Osteocyte (in vitro differentiated cells): ENCODE results near the gene C14orf132. TPM values are rescaled to one million over a fixed set of nuclear protein-coding genes. Genes with fewer than 3 reads are reported as not detected.

Experiments used
- DNase-seq: peaks from one replicate; pipeline ENCODE4 v3.0.0; 2021; ENCODE audit warnings: mixed read lengths; ENCODE audit not compliant: unreplicated experiment; ENCODE audit errors: extremely low spot score
- H3K27ac Mint-ChIP-seq: one replicate; pipeline ENCODE4 v1.8.0; 2021; ENCODE audit warnings: mild to moderate bottlenecking, mixed read lengths; ENCODE audit not compliant: unreplicated experiment
- H3K27me3 Mint-ChIP-seq: one replicate; pipeline ENCODE4 v1.8.0; 2021; ENCODE audit warnings: mixed read lengths; ENCODE audit not compliant: unreplicated experiment
- H3K36me3 Mint-ChIP-seq: one replicate; pipeline ENCODE4 v1.8.0; 2021; ENCODE audit warnings: mixed read lengths; ENCODE audit not compliant: unreplicated experiment
- H3K4me1 Mint-ChIP-seq: one replicate; pipeline ENCODE4 v1.8.0; 2021; ENCODE audit warnings: mixed read lengths; ENCODE audit not compliant: unreplicated experiment
- H3K4me3 Mint-ChIP-seq: one replicate; pipeline ENCODE4 v1.8.0; 2021; ENCODE audit warnings: mild to moderate bottlenecking, moderate library complexity, mixed read lengths; ENCODE audit not compliant: unreplicated experiment
- H3K9me3 Mint-ChIP-seq: one replicate; pipeline ENCODE4 v1.8.0; 2021; ENCODE audit warnings: mixed read lengths; ENCODE audit not compliant: unreplicated experiment
- total RNA-seq: library from RNA; stranded (reverse); gene quantifications from 2 replicates; pipeline ENCODE4 v1.2.1, GENCODE V29; 2021
- TF ChIP-seq, protein P1 (sequence below): fragments of 200-600 bp; sonication (generic); IDR thresholded peaks from 2 replicates; pipeline ENCODE4 v1.5.0; 2021; ENCODE audit warnings: antibody characterized with exemption, mild to moderate bottlenecking, moderate library complexity

C14orf132 gene
- total RNA-seq, 1 donor from 2014 or later: 86.9 TPM

DNA sequence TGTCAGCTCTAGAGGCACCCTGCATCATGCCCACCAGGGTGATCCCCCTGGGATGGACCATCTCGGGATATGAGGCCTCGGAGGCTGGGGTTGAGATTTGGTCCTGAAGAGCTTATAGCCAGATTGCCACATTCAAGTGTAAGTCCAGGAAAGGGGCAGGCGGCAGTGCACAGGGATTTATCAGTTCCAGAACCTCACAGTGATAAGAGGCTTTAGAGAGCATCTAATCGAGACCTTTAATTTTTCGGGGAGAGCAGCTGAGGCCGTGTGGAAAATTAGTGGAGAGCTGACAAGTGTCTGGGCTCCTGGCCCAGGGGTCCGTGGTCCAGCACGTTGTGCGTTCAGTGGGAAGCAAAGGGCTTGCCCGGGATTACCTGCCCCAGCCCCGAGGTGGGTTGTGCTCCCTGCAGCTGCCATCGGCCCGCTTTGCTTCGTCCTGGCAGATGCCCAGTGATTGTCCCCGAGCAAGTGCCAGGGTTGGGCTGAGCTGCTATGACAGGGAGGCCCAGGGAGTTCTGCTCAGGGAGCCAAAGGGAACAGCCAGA lies 52.1 kb downstream of the C14orf132 start:
- Mint-ChIP-seq H3K4me3 (no peak overlapping the region), H3K27me3 (no peaks in the 10 kb centered on the region), H3K27ac (no peak overlapping the region), H3K9me3 (no peaks in the 10 kb centered on the region), H3K36me3 (peaks cover 31% of the 10 kb centered on the region), H3K4me1 (peaks cover 67% of the 10 kb centered on the region)
- DNase-seq: no peak
- TF ChIP-seq, protein P1, sequence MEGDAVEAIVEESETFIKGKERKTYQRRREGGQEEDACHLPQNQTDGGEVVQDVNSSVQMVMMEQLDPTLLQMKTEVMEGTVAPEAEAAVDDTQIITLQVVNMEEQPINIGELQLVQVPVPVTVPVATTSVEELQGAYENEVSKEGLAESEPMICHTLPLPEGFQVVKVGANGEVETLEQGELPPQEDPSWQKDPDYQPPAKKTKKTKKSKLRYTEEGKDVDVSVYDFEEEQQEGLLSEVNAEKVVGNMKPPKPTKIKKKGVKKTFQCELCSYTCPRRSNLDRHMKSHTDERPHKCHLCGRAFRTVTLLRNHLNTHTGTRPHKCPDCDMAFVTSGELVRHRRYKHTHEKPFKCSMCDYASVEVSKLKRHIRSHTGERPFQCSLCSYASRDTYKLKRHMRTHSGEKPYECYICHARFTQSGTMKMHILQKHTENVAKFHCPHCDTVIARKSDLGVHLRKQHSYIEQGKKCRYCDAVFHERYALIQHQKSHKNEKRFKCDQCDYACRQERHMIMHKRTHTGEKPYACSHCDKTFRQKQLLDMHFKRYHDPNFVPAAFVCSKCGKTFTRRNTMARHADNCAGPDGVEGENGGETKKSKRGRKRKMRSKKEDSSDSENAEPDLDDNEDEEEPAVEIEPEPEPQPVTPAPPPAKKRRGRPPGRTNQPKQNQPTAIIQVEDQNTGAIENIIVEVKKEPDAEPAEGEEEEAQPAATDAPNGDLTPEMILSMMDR: no peak

DNA sequence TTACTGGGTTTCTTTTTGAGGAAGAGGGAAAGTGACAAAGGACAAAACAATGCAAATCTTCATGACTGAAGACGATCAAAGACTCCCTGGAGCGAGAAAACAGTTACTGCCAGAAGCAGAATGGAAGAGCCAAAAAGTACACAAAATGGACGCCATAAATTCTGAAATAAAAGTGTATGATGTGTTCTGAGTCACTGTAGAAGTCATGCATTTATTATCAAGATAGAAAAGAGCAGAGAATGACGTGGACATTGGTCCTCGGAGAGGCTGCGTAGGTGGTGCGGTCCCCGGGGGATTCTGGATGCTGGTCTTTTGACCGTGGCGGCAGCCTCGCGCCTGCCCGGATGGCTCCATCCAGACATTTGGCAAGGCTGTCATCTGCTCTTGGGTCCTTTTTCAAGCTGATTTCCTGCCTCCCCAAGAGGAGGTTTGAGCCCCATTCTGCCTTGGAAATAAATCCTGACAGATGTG lies 52.8 kb downstream of the C14orf132 start:
- H3K4me3 Mint-ChIP-seq: no peak overlapping the region
- H3K4me1 Mint-ChIP-seq: peaks cover 66% of the 10 kb centered on the region
- H3K9me3 Mint-ChIP-seq: no peaks in the 10 kb centered on the region
- TF ChIP-seq, protein P1: no peak
- peaks cover 25% of the 10 kb centered on the region for H3K36me3 Mint-ChIP-seq
- H3K27me3 Mint-ChIP-seq: no peaks in the 10 kb centered on the region
- H3K27ac Mint-ChIP-seq: no peak overlapping the region
- no peak for DNase-seq

DNA sequence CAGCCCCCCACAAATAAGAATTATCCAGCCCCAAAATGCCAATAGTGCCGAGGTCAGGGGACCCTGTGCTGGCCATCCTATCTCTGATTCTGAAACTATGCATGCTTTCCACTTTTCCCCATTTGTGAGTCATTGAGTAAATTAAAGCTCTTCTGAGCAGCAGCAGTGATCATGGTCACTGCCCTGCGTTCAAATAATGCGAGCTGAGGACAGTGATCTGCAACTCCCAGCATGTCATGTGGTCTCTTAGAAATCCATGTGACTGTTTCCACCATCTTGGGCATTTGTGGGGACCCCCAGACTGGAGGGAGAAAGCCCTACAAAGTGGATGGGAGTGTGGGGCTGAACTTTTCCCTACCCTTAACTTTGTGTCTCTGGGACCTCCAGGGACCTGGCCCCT lies 53.8 kb downstream of the C14orf132 start:
- peaks cover 74% of the 10 kb centered on the region for H3K4me1 Mint-ChIP-seq
- H3K27ac Mint-ChIP-seq: no peak overlapping the region
- H3K36me3 Mint-ChIP-seq: peaks cover 20% of the 10 kb centered on the region
- no peak for DNase-seq
- no peaks in the 10 kb centered on the region for H3K27me3 Mint-ChIP-seq
- H3K4me3 Mint-ChIP-seq: no peak overlapping the region
- TF ChIP-seq, protein P1: no peak
- H3K9me3 Mint-ChIP-seq: no peaks in the 10 kb centered on the region

DNA sequence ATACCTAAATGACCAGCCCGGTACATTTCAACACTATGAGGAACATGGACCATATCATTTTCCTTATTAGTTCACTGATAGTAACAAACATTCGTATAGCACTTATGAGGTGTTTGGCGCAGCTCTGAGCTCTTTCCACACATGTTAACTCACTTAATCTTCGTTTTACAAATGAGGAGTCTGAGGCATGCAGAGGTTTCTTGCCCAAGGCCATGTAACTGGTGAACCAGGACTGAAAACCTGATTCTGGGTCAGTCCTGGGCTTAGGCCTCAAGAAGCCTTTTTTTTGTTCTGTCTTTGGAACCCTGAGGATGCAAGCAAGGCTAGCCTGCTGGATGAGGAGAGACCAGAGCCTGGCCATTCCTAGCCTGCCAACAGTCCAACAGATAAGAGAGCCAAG lies 55.0 kb downstream of the C14orf132 start:
- no peak for DNase-seq
- H3K4me1 Mint-ChIP-seq: peaks cover 82% of the 10 kb centered on the region
- no peak overlapping the region for H3K4me3 Mint-ChIP-seq
- TF ChIP-seq, protein P1: no peak
- peak overlapping the region; percentile 90 for H3K27ac Mint-ChIP-seq
- peaks cover 2% of the 10 kb centered on the region for H3K27me3 Mint-ChIP-seq
- H3K9me3 Mint-ChIP-seq: no peaks in the 10 kb centered on the region
- H3K36me3 Mint-ChIP-seq: peaks cover 15% of the 10 kb centered on the region

DNA sequence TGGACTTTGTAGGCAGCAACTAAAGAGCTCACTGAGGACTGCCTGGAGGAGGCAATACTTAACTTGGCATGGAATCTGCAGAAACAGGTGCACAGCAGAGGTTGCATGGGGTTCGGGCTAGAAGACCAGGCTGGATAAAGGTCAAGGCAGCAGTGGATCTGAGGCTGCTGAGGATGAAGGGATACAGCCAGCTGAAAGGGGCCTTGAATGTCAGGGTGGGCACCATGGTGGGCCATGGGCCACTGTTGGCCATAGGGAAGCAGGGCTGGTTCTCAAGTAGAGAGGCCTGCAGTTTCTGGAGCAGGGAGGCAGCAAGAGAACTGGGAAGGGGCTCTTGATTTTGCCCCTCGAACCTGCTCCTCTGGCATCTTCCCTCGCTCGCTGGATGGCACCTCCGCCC lies 55.5 kb downstream of the C14orf132 start:
- H3K27ac Mint-ChIP-seq: peak overlapping the region; percentile 90
- H3K9me3 Mint-ChIP-seq: no peaks in the 10 kb centered on the region

More for the DNA sequence above, 55.5 kb downstream of the C14orf132 start:
- Mint-ChIP-seq H3K36me3 (peaks cover 12% of the 10 kb centered on the region), H3K27me3 (peaks cover 2% of the 10 kb centered on the region), H3K4me1 (peaks cover 79% of the 10 kb centered on the region), H3K4me3 (no peak overlapping the region)
- TF ChIP-seq, protein P1: no peak
- DNase-seq: no peak
